ENCODE results near the gene TNFRSF4. TPM values are rescaled to one million over a fixed set of nuclear protein-coding genes. Genes with fewer than 3 reads are reported as not detected.

The TNFRSF4 gene
- total RNA-seq, 4 donors from 2014 or later = 1.5 to 4.5 (median 3.2) TPM

- Histone ChIP-seq H3K36me3 (no peaks in the 10 kb centered on the region), H3K27me3 (no peaks in the 10 kb centered on the region), H3K4me3 (replicated peaks in 1 of 3) (no peak overlapping the region), H3K4me1 (peaks cover 6 to 20% of the 10 kb centered on the region in 2 donors), H3K27ac (no peak overlapping the region), H3K9me3 (no peaks in the 10 kb centered on the region)
- intact Hi-C loops (cut with DNase I) = no loop called here
- WGBS, 2 donors = 72 to 76% methylated on average over 24 to 28 of the region's 49 CpGs
- DNase-seq = no peak
- TF ChIP-seq POLR2A (IDR thresholded peaks at IDR 0.05) = no peak
- TF ChIP-seq CTCF (IDR thresholded peaks at IDR 0.05) = no peak
Measured at GRCh38 chr1:1203561-1204424, 10.2 kb downstream of the TNFRSF4 start.

- no peak overlapping the region for H3K27ac ChIP-seq
- no peak for TF ChIP-seq CTCF (IDR thresholded peaks at IDR 0.05)
- TF ChIP-seq POLR2A (IDR thresholded peaks at IDR 0.05) = no peak
- intact Hi-C loops (cut with DNase I) = no loop called here
- H3K4me3 ChIP-seq (replicated peaks in 1 of 3) = no peak overlapping the region
- no peak for DNase-seq
- 74 to 78% methylated on average over 7 to 19 of the region's 27 CpGs for WGBS, 2 donors
- H3K27me3 ChIP-seq = no peaks in the 10 kb centered on the region
- peaks cover 6 to 20% of the 10 kb centered on the region in 2 donors for H3K4me1 ChIP-seq
- H3K36me3 ChIP-seq = no peaks in the 10 kb centered on the region
- no peaks in the 10 kb centered on the region for H3K9me3 ChIP-seq
Measured at GRCh38 chr1:1202831-1203560, 11.0 kb downstream of the TNFRSF4 start.

- peak; percentile 22 for DNase-seq
- Histone ChIP-seq H3K27me3 (no peaks in the 10 kb centered on the region), H3K4me3 (replicated peaks in 1 of 3) (peak overlapping the region in 1 of 3 donors; percentile 37), H3K27ac (no peak overlapping the region), H3K4me1 (peaks cover 2 to 14% of the 10 kb centered on the region in 2 donors), H3K9me3 (no peaks in the 10 kb centered on the region), H3K36me3 (no peaks in the 10 kb centered on the region)
- TF ChIP-seq POLR2A (IDR thresholded peaks at IDR 0.05) (no peak), CTCF (IDR thresholded peaks at IDR 0.05) (no peak)
- intact Hi-C loops (cut with DNase I) = no loop called here
- WGBS, 2 donors = 0 to 4% methylated on average over 2 to 11 of the region's 109 CpGs
Measured at GRCh38 chr1:1200876-1201810, 12.8 kb downstream of the TNFRSF4 start.

GRCh38 chr1:1199961-1200875 lies 13.7 kb downstream of the TNFRSF4 start:
- H3K9me3 ChIP-seq = no peaks in the 10 kb centered on the region
- no peak overlapping the region for H3K27ac ChIP-seq
- H3K36me3 ChIP-seq = no peaks in the 10 kb centered on the region
- peaks cover 0 to 9% of the 10 kb centered on the region in 2 donors for H3K4me1 ChIP-seq
- WGBS, 2 donors = 81 to 90% methylated on average over 10 to 14 of the region's 31 CpGs
- TF ChIP-seq POLR2A (IDR thresholded peaks at IDR 0.05) (no peak), CTCF (IDR thresholded peaks at IDR 0.05) (no peak)
- no peak for DNase-seq
- H3K27me3 ChIP-seq = no peaks in the 10 kb centered on the region
- intact Hi-C loops (cut with DNase I) = no loop called here
- no peak overlapping the region for H3K4me3 ChIP-seq (replicated peaks in 1 of 3)

All from thyroid gland (tissue), 4 donors.